ENCODE measurements around the gene SPSB4. TPM values are rescaled to one million over a fixed set of nuclear protein-coding genes. Genes with fewer than 3 reads are reported as not detected.

Gene SPSB4
- total RNA-seq, 2 donors from 2014 or later: not detected

DNA sequence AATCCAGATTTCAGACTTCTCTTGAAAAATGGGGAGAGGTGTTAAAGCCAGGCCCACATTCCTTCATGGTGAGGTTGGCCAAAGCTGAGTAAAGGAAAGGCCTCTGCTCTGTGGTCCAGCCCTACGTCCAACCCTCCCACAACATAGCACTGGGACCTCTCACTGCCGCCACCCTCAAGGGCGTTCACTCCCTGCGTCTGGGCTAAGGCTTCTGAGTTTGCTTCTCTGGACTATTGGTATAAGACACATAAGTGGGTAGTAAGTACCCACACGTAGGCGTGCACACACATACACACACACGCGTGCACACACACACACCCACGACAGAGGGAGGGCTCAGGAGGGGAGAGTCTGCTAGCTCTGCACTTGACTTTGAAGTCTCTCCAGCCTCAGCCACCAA is 100.3 kb downstream of the SPSB4 start:
- H3K27ac Mint-ChIP-seq: no peak overlapping the region
- H3K27me3 Mint-ChIP-seq (ENCODE audit: low read depth): peaks cover 6% of the 10 kb centered on the region
- ATAC-seq (replicated peaks in 1 of 2): no peak
- no peak overlapping the region for H3K4me3 Mint-ChIP-seq
- DNase-seq: no peak
- no peaks in the 10 kb centered on the region for H3K36me3 Mint-ChIP-seq (ENCODE audit: insufficient read depth in 2 of 2)
- no peaks in the 10 kb centered on the region for H3K4me1 Mint-ChIP-seq (ENCODE audit: low read depth)
- H3K9me3 Mint-ChIP-seq: no peaks in the 10 kb centered on the region

DNA sequence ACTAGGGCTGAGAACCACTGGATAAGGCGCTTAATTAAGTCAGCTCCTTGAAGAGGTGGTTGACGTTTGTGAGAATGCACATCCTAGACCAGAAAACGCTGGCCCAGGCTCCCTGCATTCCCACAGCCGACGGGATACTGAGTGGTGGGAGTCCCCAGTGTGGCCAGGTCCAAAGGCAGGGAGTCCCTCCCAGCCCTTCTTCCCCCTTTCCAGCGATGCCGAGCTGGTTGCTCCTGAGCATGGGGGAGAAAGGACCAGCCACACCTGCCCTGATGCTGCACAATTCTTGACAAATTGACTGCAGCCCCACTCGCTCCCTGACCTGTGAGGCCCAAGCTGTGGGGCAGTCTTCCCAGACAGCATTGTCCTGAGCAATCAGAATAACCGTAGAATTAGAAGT is 101.0 kb downstream of the SPSB4 start:
- no peaks in the 10 kb centered on the region for H3K4me1 Mint-ChIP-seq (ENCODE audit: low read depth)
- H3K9me3 Mint-ChIP-seq: no peaks in the 10 kb centered on the region
- ATAC-seq (replicated peaks in 1 of 2) (no peak), DNase-seq (no peak)
- peaks cover 6% of the 10 kb centered on the region for H3K27me3 Mint-ChIP-seq (ENCODE audit: low read depth)
- no peak overlapping the region for H3K27ac Mint-ChIP-seq
- H3K4me3 Mint-ChIP-seq: no peak overlapping the region
- H3K36me3 Mint-ChIP-seq (ENCODE audit: insufficient read depth in 2 of 2): no peaks in the 10 kb centered on the region

DNA sequence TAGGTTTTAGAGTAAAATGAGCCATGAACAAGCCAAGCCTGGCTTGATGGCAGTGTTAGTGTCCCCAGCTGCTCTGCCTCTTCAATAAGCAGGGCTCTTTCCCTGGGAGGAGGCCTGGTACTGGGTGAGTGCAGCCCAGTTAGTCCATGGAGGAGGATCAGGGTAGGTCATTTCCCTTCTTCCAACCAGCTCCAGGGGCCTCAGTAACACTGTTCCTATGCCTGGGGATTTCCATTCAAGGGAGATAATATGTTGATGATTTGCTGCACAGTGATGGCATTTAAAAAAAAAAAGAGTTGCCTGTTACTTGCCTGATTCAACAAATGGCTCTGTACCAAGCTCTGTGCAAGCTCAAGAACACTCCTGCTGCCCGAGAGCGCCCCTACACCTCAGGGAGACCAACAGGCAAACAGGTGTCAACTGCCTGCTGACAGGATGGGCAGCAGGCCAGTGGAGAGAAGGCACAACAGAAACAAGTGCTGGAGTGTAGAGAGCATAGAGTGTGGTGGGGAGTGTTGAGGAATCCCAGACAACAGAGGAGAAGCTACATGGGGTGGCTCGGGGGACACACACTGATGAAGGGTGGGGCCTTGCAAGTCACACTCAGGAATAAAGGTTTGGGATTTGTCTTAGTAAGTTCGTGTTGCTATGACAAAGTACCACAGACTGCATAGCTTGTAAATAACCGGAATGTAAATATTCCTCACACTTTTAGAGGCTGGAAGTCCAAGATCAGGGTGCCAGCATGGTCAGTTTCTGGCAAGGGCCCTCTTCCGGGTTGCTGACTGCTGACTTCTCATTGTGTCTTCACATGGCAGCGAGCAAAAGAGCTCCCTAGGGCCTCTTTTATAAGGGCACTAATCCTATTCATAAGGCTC is 101.9 kb downstream of the SPSB4 start:
- Mint-ChIP-seq H3K27me3 (ENCODE audit: low read depth) (peaks cover 6% of the 10 kb centered on the region), H3K27ac (no peak overlapping the region), H3K9me3 (no peaks in the 10 kb centered on the region), H3K4me3 (no peak overlapping the region), H3K36me3 (ENCODE audit: insufficient read depth in 2 of 2) (no peaks in the 10 kb centered on the region), H3K4me1 (ENCODE audit: low read depth) (no peaks in the 10 kb centered on the region)
- DNase-seq (no peak), ATAC-seq (replicated peaks in 1 of 2) (no peak)

DNA sequence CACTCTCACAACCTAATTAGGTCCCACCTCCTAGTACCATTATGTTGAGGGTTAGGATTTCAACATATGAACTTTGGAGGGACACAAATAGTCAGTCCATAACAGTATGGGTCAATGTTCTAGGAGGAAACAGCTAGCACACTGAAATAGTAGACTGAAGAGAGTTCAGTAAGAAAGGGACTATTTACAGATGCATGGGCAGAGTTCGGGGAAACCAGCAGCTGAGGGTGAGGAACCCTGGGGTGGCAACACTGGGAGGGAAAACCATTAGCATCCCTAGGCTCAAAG is 102.5 kb downstream of the SPSB4 start:
- H3K4me3 Mint-ChIP-seq: no peak overlapping the region
- H3K27ac Mint-ChIP-seq: no peak overlapping the region
- H3K27me3 Mint-ChIP-seq (ENCODE audit: low read depth): peaks cover 6% of the 10 kb centered on the region
- H3K4me1 Mint-ChIP-seq (ENCODE audit: low read depth): no peaks in the 10 kb centered on the region
- H3K36me3 Mint-ChIP-seq (ENCODE audit: insufficient read depth in 2 of 2): no peaks in the 10 kb centered on the region
- H3K9me3 Mint-ChIP-seq: peaks cover 0 to under 1% of the 10 kb centered on the region in 2 donors
- DNase-seq (no peak), ATAC-seq (replicated peaks in 1 of 2) (no peak)

DNA sequence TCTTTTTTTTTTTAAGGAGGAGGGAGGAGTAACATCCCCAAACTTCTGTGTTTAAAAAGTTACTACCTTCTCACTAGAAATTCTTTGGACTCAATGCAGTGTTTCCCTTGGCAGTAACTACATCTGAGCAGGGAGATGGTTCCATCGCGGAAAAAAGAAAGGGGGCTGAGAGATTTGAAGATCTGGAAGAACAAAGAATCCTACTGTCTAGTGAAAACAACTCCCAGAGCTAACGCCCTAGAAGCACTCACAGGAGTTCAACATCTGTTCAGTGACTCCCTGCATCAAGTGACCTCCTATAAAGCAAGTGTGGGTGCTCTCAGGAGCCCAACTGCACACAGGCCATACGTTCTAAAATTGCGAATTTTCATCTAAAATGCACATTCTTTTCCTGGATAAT is 113.7 kb downstream of the SPSB4 start:
- Mint-ChIP-seq H3K9me3 (peaks cover 8 to 9% of the 10 kb centered on the region in 2 donors), H3K36me3 (ENCODE audit: insufficient read depth in 2 of 2) (peaks cover 3 to 4% of the 10 kb centered on the region in 2 donors), H3K27me3 (ENCODE audit: low read depth) (peaks cover 7% of the 10 kb centered on the region), H3K27ac (no peak overlapping the region), H3K4me1 (ENCODE audit: low read depth) (no peaks in the 10 kb centered on the region), H3K4me3 (no peak overlapping the region)
- no peak for ATAC-seq (replicated peaks in 1 of 2)
- DNase-seq: no peak

DNA sequence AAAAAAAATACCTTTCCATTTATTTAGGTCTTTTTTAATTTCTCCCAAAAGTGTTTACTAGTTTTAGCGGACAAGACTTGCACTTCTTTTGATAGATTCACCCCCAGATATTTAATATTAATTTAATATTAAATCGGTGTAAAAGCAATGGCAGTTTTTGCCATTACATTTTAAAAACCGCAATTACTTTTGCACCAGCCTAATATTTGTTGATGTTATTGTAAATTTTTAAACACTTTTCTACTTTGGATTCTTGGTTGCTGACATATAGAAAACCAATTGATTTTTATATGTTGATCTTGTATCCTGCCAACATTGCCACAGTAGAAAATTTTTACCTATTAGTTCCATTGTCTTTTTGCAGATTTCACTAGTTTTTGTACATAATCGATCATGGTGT is 116.5 kb downstream of the SPSB4 start:
- ATAC-seq (replicated peaks in 1 of 2): no peak
- no peaks in the 10 kb centered on the region for H3K36me3 Mint-ChIP-seq (ENCODE audit: insufficient read depth in 2 of 2)
- peaks cover 7% of the 10 kb centered on the region for H3K27me3 Mint-ChIP-seq (ENCODE audit: low read depth)
- DNase-seq: no peak
- H3K4me3 Mint-ChIP-seq: no peak overlapping the region
- no peaks in the 10 kb centered on the region for H3K4me1 Mint-ChIP-seq (ENCODE audit: low read depth)
- no peak overlapping the region for H3K27ac Mint-ChIP-seq
- no peaks in the 10 kb centered on the region for H3K9me3 Mint-ChIP-seq

DNA sequence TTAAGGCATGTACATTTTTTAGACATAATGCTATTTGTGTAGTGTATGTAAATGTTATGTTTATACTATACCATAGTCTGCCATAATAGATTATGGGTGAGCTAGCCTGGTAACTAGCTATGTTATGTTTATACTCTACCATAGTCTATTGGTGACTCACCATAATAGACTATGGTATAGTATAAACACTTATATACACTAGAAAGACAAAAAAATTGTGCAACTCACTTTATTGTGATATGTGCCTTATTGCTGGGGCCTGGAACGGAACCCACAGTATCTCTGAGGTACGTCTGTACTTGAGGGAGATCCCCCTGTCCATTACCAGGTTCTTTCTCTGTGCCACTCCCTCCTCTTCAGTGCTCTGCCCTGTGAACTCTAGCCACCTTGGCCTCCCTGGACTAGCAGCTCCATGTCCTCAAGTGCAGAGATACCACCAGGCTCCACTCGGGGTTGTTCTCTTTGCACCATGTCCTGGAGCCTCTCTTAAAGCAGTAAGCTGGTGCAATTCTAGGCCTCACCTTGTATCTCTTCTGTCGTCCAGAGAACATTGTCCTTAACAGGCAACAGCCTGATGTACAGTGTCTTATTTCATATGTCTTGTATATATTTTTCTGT is 119.6 kb downstream of the SPSB4 start:
- DNase-seq (no peak), ATAC-seq (replicated peaks in 1 of 2) (no peak)
- Mint-ChIP-seq H3K4me1 (ENCODE audit: low read depth) (no peaks in the 10 kb centered on the region), H3K27ac (no peak overlapping the region), H3K36me3 (ENCODE audit: insufficient read depth in 2 of 2) (no peaks in the 10 kb centered on the region), H3K4me3 (no peak overlapping the region), H3K27me3 (ENCODE audit: low read depth) (peaks cover 7% of the 10 kb centered on the region), H3K9me3 (no peaks in the 10 kb centered on the region)

DNA sequence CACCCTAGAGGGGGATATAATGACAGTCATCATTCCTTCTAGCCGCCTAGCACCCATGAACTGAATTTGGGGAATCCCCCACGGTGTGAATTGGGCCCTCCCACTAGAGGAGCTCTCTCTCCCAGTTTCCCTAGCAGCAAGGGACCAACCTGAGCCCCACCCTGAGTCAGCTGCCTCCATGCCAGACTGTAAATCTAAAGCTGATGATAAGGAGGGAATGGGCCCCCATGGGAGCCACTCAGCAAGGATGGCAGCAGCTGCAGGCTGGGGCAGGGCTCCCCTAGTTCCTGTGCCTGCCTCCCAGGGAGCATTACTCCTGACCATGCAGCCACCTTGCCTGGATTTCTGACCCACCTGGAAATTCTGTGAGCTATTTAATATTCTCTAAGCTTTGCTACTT is 123.5 kb downstream of the SPSB4 start:
- no peaks in the 10 kb centered on the region for H3K36me3 Mint-ChIP-seq (ENCODE audit: insufficient read depth in 2 of 2)
- no peak overlapping the region for H3K4me3 Mint-ChIP-seq
- ATAC-seq (replicated peaks in 1 of 2): no peak

DNA sequence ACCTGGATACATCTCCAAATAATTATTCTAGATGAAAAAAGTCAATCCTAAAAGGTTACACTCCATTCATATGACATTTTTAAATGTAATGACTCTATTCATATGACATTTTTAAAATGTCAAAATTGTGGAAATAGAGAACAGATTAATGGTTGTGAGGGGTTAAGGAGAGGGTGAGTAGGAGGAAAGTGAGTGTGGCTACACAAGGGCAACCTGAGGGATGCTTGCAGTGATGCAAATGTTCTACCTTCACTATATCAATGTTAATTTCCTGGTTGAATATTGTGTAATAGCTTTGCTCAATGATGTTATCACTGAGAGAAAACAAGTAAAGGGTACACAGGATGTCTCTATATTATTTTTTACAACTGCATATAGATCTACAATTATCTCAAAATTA is 125.6 kb downstream of the SPSB4 start:
- peaks cover 0 to 2% of the 10 kb centered on the region in 2 donors for H3K36me3 Mint-ChIP-seq (ENCODE audit: insufficient read depth in 2 of 2)
- peaks cover 3% of the 10 kb centered on the region in 2 donors for H3K9me3 Mint-ChIP-seq
- H3K27me3 Mint-ChIP-seq (ENCODE audit: low read depth): no peaks in the 10 kb centered on the region

More for the DNA sequence above, 123.5 kb downstream of the SPSB4 start:
- no peak for DNase-seq
- Mint-ChIP-seq H3K27me3 (ENCODE audit: low read depth) (no peaks in the 10 kb centered on the region), H3K27ac (no peak overlapping the region), H3K9me3 (peaks cover 0 to 3% of the 10 kb centered on the region in 2 donors), H3K4me1 (ENCODE audit: low read depth) (no peaks in the 10 kb centered on the region)

DNA sequence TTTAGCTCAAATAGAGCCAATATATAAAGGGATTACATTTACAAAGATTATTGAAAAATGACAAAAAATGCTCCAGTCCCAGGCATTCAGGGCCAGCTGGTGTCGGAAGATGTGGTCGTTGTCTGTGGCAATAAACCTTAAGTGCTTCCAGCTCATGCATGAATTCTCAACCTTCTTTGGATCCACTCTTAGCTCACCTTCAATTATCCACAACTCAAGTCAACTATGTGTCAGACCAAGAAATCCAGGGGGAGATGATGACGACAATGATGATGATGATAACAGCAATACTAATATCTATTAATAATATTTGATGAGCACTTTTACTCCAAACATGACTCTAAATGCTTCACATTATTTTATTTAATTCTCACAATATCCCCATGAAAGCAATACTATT is 126.9 kb downstream of the SPSB4 start:
- Mint-ChIP-seq H3K36me3 (ENCODE audit: insufficient read depth in 2 of 2) (peaks cover 0 to 2% of the 10 kb centered on the region in 2 donors), H3K9me3 (peaks cover 3% of the 10 kb centered on the region in 2 donors), H3K27me3 (ENCODE audit: low read depth) (no peaks in the 10 kb centered on the region), H3K4me1 (ENCODE audit: low read depth) (no peaks in the 10 kb centered on the region), H3K27ac (no peak overlapping the region), H3K4me3 (no peak overlapping the region)
- DNase-seq (no peak), ATAC-seq (replicated peaks in 1 of 2) (no peak)

More for the DNA sequence above, 125.6 kb downstream of the SPSB4 start:
- H3K4me1 Mint-ChIP-seq (ENCODE audit: low read depth): no peaks in the 10 kb centered on the region
- no peak overlapping the region for H3K27ac Mint-ChIP-seq
- H3K4me3 Mint-ChIP-seq: no peak overlapping the region
- ATAC-seq (replicated peaks in 1 of 2): no peak
- DNase-seq: no peak

DNA sequence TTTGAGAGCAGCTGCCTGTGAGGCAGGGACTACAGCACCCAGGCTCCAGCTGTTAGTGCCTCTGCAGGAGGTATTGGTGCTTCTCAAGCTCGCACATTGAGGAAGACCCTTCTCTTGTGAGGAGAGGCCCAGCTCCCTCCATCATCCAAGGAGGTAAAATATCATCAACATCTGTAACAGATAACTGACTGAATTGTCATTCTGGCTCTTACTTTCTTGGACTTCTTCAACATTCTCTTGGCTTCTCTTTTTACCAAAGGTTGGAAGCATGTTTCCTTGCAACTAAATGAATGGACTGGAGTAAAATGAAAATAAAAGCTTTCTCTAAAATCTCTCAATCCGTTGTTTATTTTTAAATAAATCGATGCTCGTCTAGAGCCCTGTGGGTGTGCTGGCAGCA is 127.4 kb downstream of the SPSB4 start:
- Mint-ChIP-seq H3K4me1 (ENCODE audit: low read depth) (no peaks in the 10 kb centered on the region), H3K9me3 (peaks cover 3% of the 10 kb centered on the region in 2 donors), H3K4me3 (no peak overlapping the region), H3K36me3 (ENCODE audit: insufficient read depth in 2 of 2) (peaks cover 0 to 2% of the 10 kb centered on the region in 2 donors), H3K27me3 (ENCODE audit: low read depth) (no peaks in the 10 kb centered on the region), H3K27ac (no peak overlapping the region)
- no peak for ATAC-seq (replicated peaks in 1 of 2)
- DNase-seq: no peak

DNA sequence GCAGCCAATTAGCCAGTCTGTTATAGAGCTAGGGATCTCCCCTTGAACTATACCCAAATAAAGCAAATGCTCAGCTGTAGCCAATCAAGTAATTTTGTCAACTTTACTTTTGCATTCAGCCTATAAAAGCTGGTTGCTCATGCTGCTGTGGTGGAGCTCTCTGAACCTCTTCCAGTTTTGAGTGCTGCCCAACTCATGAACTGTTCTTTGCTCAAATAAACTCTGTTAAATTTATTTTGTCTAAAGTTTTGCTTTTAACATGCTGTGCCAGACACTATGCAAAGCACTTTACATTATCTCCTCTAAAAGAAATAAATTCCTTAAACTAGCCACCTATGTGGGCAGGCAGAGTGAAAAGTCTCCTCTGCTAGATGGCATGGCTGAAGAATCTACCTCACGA is 128.8 kb downstream of the SPSB4 start:
- H3K27ac Mint-ChIP-seq: no peak overlapping the region
- H3K27me3 Mint-ChIP-seq (ENCODE audit: low read depth): no peaks in the 10 kb centered on the region
- H3K4me1 Mint-ChIP-seq (ENCODE audit: low read depth): no peaks in the 10 kb centered on the region
- H3K36me3 Mint-ChIP-seq (ENCODE audit: insufficient read depth in 2 of 2): peaks cover 0 to 2% of the 10 kb centered on the region in 2 donors
- H3K4me3 Mint-ChIP-seq: no peak overlapping the region
- peaks cover 3% of the 10 kb centered on the region in 2 donors for H3K9me3 Mint-ChIP-seq
- DNase-seq (no peak), ATAC-seq (replicated peaks in 1 of 2) (no peak)

DNA sequence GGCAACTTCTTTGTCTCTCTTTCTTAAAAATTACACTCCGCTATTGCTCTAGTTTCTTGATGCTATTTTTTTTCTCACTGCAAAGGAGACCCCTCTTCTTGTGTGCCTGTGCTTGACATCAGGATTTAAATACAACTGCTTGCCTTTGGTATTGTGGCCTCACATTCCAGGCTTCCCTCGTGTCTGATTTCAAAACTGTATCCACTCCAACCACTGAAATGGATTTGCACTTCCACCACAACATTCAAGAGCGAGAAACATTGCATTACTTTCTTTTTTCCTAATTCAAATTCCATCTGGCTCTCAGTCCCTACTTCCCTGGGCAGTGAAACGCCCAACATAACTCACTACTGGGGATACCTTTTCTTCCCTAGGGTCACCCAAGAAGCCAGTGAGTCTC is 130.0 kb downstream of the SPSB4 start:
- peaks cover 3% of the 10 kb centered on the region in 2 donors for H3K9me3 Mint-ChIP-seq
- H3K27ac Mint-ChIP-seq: no peak overlapping the region
- no peaks in the 10 kb centered on the region for H3K4me1 Mint-ChIP-seq (ENCODE audit: low read depth)
- H3K36me3 Mint-ChIP-seq (ENCODE audit: insufficient read depth in 2 of 2): peaks cover 0 to 2% of the 10 kb centered on the region in 2 donors
- H3K27me3 Mint-ChIP-seq (ENCODE audit: low read depth): peaks cover 6% of the 10 kb centered on the region
- DNase-seq: no peak
- no peak overlapping the region for H3K4me3 Mint-ChIP-seq
- ATAC-seq (replicated peaks in 1 of 2): no peak

DNA sequence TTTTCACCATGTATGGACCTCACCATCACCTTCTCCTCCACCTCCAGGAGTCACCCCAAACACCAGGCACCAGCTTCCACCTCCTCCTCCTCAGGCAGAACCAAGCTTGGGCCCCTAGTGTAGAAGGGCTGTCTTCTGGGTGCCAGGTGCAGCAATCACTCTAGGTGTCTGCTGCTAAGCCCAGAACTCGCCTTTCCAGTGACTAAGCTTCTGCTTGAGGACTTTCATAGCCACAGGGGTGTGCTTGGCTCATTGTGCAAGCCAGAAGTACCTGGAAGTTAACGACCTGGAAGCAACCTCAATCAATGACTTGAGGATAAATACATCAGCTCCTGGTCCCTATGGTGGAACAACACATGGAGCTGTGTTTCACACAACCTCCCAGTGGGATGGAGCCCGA is 130.7 kb downstream of the SPSB4 start:
- ATAC-seq (replicated peaks in 1 of 2) (no peak), DNase-seq (no peak)
- peaks cover 6% of the 10 kb centered on the region for H3K27me3 Mint-ChIP-seq (ENCODE audit: low read depth)
- H3K9me3 Mint-ChIP-seq: peaks cover 3% of the 10 kb centered on the region in 2 donors
- H3K27ac Mint-ChIP-seq: no peak overlapping the region
- H3K4me1 Mint-ChIP-seq (ENCODE audit: low read depth): no peaks in the 10 kb centered on the region
- peaks cover 0 to 2% of the 10 kb centered on the region in 2 donors for H3K36me3 Mint-ChIP-seq (ENCODE audit: insufficient read depth in 2 of 2)
- H3K4me3 Mint-ChIP-seq: no peak overlapping the region

Measured in activated T-cell treated with anti-CD3 and anti-CD28 coated beads, Interleukin-2, amount 50 U/mL, for 72 hours (primary cell).